GM12873 (cell line): ENCODE measurements around the gene GPRIN3.

ENCODE experiments used
- TF ChIP-seq, protein P1 (sequence below): IDR thresholded peaks from 2 replicates; pipeline ENCODE4 v1.5.1; 2012; ENCODE audit warnings: low read depth, mild to moderate bottlenecking, moderate library complexity, low read length, control low read depth; ENCODE audit not compliant: insufficient read depth; ENCODE audit errors: missing control alignments

The GPRIN3 gene

DNA sequence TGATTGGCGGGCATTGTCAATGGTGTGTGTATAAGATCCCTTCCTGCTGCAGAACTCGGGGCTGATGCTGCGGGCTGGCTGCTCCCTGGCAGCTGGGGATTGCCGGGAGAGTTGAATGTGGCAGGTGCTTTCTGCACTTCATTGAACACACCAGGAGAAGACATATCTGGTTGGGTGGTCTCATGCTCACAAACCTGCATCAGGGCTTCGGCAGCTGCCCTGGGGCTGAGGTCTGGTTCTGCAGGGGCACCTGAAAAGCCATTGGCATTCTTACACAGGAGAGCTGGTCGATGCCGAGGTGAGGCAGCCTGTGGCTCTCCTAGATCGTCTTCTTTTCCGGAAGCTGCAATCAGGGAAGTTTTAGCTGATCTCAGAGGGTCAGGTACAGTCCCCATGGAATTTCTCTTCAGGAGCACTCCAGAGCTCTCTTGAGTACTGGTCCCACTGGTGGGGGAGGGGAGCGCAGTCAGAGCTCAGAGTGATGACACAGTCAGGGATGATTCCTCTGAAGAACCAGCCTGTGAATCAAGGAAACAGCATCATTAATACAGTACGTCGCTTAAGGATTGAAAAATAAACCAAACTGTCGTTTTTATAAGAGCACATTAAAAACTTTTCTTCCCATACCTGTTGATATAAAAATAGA lies 57.8 kb downstream of the GPRIN3 start:
- TF ChIP-seq, protein P1, sequence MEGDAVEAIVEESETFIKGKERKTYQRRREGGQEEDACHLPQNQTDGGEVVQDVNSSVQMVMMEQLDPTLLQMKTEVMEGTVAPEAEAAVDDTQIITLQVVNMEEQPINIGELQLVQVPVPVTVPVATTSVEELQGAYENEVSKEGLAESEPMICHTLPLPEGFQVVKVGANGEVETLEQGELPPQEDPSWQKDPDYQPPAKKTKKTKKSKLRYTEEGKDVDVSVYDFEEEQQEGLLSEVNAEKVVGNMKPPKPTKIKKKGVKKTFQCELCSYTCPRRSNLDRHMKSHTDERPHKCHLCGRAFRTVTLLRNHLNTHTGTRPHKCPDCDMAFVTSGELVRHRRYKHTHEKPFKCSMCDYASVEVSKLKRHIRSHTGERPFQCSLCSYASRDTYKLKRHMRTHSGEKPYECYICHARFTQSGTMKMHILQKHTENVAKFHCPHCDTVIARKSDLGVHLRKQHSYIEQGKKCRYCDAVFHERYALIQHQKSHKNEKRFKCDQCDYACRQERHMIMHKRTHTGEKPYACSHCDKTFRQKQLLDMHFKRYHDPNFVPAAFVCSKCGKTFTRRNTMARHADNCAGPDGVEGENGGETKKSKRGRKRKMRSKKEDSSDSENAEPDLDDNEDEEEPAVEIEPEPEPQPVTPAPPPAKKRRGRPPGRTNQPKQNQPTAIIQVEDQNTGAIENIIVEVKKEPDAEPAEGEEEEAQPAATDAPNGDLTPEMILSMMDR = no peak

DNA sequence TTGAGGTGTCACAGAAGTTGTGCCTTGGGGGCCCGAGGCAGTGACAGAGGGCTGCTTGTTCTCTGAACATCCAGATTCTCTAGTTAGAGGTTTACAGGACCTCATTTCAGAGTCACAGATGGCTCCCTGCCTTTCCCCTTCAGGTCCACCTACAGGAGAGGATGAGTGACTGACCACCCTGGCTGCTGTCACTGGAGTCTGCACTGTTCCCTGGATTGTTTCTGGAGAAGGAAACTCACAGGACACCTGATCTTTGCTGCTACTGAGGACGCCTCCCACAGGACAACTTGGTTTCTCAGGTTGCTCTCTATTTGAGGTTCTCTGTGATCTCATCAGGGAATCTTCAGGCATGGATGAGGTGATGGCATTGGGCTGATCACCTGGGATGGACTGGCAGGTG lies 58.3 kb downstream of the GPRIN3 start:
- TF ChIP-seq, protein P1 = no peak

DNA sequence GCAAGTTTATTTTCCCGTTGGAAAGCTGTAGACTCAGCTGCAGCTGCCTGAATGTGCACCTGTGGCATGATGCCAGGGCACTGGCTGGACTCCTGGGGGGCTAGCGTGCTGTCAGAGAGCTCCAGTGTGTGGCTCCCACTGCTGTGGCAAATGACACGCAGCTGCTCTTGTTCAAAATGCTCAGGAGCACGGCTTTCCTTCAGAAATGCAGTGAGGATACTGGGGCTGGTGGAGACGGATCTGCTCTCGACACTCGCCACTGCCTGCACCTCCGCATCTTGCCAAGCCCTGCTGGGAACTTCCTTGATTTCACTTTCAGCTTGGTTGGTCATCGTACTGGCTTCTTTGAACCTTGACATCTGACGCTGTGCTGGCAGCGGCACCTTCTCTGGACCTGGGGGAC lies 58.7 kb downstream of the GPRIN3 start:
- TF ChIP-seq, protein P1 = no peak

DNA sequence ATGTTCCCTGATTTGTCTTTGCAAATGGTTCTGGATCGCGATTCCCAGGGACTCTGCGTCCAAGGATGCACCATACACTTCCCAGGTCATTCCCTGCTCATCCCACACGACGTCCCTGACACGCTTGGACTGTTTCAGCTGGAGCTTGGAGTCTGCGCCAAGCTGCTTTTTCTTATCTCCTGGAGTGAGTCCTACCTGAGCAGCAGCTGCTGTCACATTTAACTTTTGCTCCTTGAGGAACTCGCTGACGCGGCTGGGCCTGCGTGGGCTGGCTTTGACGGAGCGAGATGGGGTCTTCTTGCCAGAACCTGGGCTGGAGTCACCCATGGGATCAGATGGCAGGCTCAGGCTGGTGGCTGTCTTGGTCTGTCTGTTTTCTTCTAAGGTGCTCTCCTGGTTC lies 59.6 kb downstream of the GPRIN3 start:
- TF ChIP-seq, protein P1 = no peak

DNA sequence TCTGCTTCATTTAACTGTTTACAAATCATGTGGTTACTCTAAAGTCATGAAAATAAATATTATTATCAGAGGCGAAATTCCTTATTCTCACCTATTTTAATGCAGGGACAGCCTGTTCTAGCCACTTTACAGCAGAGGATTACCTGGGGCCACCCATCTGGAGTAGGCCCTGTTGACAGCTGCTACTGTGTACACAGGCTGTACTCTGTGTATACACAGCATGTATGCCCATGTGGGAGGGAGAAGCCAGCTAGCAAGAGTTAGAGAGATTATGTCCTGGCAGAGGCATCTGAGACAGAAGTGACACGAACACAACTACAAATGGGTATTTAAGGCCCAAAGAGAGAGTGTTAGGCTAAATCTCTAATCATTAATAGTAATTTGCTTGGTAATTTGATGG lies 62.1 kb downstream of the GPRIN3 start:
- TF ChIP-seq, protein P1 = no peak

DNA sequence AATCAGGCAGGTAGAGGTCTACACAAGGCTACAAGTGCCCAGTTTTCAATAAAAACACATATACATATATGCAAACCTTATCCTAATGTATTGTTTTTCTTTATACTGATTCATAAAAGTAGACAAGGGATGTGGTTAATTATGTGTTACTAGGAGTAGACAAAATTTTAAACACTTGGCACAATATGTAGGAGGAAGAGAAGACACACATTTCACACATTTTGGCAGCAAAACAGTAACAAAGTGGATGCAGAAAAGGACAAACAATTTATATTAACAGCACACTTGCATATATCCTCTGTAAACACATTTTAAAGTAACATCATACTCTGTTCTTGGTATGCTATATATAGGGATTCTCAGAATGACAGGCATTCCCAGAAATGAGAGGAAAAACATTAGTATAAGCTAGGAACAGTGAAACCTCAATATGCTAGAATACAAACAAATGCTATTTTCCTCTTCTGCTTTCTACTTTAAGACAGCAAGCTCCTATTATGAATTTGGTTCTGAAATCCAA lies 63.8 kb downstream of the GPRIN3 start:
- TF ChIP-seq, protein P1 = no peak

DNA sequence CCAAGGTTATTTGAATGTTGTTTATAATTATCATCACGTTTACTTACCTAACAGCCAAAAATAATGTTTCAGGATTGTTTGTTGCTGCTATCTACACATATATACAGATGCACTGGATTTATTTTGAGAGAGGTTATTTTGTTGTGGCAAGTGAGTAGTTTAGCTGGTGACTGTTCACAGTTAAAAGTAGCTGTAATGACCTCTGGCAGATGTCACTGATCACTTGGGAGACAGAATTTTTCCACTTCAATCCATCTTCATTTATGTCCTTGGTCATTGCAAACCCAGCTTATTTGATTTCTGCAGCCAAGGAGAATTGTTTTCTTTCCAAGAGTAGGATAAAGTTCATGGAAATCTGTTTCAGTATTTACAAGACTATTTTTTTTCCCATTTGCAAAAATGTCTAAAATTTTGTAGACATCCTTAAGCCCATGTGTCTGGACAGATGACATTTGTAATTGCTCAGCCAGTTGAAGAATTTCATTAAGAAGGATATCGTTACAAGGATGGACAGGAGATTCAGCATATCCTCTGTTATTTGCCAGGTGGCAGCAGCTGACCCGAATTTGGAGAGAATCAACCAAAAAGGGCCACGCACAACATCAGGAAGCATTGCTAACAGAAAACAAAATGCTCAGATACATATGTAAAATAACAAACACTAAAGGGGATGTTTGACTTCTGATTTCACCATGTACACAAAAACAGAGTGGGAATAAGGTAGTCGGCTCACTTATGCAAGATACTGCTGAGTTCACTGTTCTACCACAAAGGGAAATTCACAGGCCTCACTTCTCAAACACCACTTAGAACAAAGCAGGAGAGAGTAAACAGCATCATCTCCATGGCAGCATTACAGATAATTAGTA lies 64.5 kb downstream of the GPRIN3 start:
- TF ChIP-seq, protein P1 = no peak
